ENCODE measurements around the gene SPATA24. TPM values are rescaled to one million over a fixed set of nuclear protein-coding genes. Genes with fewer than 3 reads are reported as not detected.

Gene SPATA24
- polyA plus RNA-seq, 4 donors = 9.6 to 13.8 (median 11.7) TPM

GRCh38 chr5:139384591-139385051 lies 19.3 kb downstream of the SPATA24 start:
- DNase-seq (ENCODE audit: low read depth in 4 of 4, low spot score in 3 of 4) = no peak

GRCh38 chr5:139383993-139384590 lies 19.8 kb downstream of the SPATA24 start:
- DNase-seq (ENCODE audit: low read depth in 4 of 4, low spot score in 3 of 4) = no peak

GRCh38 chr5:139383275-139383992 lies 20.5 kb downstream of the SPATA24 start, which contains the start of gene SLC23A1:
SLC23A1 (minus strand) TSS chr5:139383297; CDS start chr5:139383253, 44 bp downstream.
- no peak for DNase-seq (ENCODE audit: low read depth in 4 of 4, low spot score in 3 of 4)

- no peak for DNase-seq (ENCODE audit: low read depth in 4 of 4, low spot score in 3 of 4)
Observed at GRCh38 chr5:139382807-139383206, 21.1 kb downstream of the SPATA24 start.

GRCh38 chr5:139381837-139382761 lies 21.8 kb downstream of the SPATA24 start:
- no peak for DNase-seq (ENCODE audit: low read depth in 4 of 4, low spot score in 3 of 4)

- DNase-seq (ENCODE audit: low read depth in 4 of 4, low spot score in 3 of 4) = no peak
Observed at GRCh38 chr5:139379626-139380449, 24.1 kb downstream of the SPATA24 start.

GRCh38 chr5:139378941-139379361 lies 24.9 kb downstream of the SPATA24 start:
- no peak for DNase-seq (ENCODE audit: low read depth in 4 of 4, low spot score in 3 of 4)

- DNase-seq (ENCODE audit: low read depth in 4 of 4, low spot score in 3 of 4) = no peak
Observed at GRCh38 chr5:139378101-139378825, 25.6 kb downstream of the SPATA24 start.

- DNase-seq (ENCODE audit: low read depth in 4 of 4, low spot score in 3 of 4) = no peak
Observed at GRCh38 chr5:139377226-139377625, 26.7 kb downstream of the SPATA24 start.

- DNase-seq (ENCODE audit: low read depth in 4 of 4, low spot score in 3 of 4) = no peak
Observed at GRCh38 chr5:139376364-139376763, 27.5 kb downstream of the SPATA24 start.

GRCh38 chr5:139374909-139375308 lies 29.0 kb downstream of the SPATA24 start:
- no peak for DNase-seq (ENCODE audit: low read depth in 4 of 4, low spot score in 3 of 4)

- no peak for DNase-seq (ENCODE audit: low read depth in 4 of 4, low spot score in 3 of 4)
Observed at GRCh38 chr5:139371482-139372435, 32.1 kb downstream of the SPATA24 start.

GRCh38 chr5:139369181-139369580 lies 34.7 kb downstream of the SPATA24 start:
- no peak for DNase-seq (ENCODE audit: low read depth in 4 of 4, low spot score in 3 of 4)

GRCh38 chr5:139368613-139369012 lies 35.3 kb downstream of the SPATA24 start:
- no peak for DNase-seq (ENCODE audit: low read depth in 4 of 4, low spot score in 3 of 4)

GRCh38 chr5:139364466-139364865 lies 39.4 kb downstream of the SPATA24 start:
- no peak for DNase-seq (ENCODE audit: low read depth in 4 of 4, low spot score in 3 of 4)

- DNase-seq (ENCODE audit: low read depth in 4 of 4, low spot score in 3 of 4) = no peak
Observed at GRCh38 chr5:139363937-139364336, 40.0 kb downstream of the SPATA24 start.

GRCh38 chr5:139361835-139362429 lies 42.0 kb downstream of the SPATA24 start:
- DNase-seq (ENCODE audit: low read depth in 4 of 4, low spot score in 3 of 4) = no peak

GRCh38 chr5:139360384-139360783 lies 43.5 kb downstream of the SPATA24 start:
- DNase-seq (ENCODE audit: low read depth in 4 of 4, low spot score in 3 of 4) = no peak

All from right renal pelvis (tissue), 4 donors.